CD4-positive, alpha-beta T cell treated with Interleukin-4 for 4 hours (primary cell): ENCODE data around the gene OR4M1.
"Not testable (repeated sequence)": the region's sequence is repeated elsewhere in the genome, so short reads cannot be mapped to it uniquely, and the experiment has no call there.

Source experiments
- DNase-seq: peaks from one replicate; pipeline ENCODE4 v3.0.0-alpha.2; 2020

OR4M1 gene

DNA sequence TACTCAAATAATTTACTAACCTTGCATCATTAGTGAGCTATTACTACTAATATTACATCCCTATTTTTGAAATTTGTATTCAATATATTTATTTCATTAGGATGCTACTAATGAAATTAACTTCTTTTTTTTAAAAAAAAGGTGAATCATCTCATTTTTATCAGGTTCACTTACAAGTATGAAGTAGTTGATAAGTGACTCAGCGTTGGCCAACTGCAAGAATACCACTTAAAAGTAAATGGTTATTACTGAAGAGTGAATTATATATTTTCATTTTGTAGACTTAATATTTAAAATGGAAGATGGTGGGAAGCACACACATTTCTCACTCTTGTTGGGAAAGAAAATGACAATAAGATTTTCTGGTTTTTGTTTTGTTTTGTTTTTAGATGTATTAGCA is 49.9 kb downstream of the OR4M1 start:
- no peak for DNase-seq

DNA sequence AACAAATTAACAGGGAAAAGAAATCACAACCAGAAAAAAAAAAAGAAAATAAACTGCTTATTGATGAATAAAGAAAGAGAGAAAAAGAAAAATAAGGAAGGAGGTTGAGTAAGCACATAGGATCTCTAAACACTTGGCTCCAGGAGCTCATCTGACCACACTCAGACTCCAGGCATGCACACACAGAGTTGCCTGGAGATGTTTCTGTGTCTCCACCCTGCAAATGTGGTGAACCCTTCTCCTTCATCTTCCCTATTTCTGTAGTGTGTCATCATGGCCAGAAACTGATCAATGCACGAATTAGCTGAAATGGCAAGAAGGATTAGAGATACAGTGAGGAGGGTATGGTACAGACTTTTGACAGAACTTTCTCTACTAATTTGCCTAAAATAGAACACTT is 50.5 kb downstream of the OR4M1 start:
- no peak for DNase-seq

DNA sequence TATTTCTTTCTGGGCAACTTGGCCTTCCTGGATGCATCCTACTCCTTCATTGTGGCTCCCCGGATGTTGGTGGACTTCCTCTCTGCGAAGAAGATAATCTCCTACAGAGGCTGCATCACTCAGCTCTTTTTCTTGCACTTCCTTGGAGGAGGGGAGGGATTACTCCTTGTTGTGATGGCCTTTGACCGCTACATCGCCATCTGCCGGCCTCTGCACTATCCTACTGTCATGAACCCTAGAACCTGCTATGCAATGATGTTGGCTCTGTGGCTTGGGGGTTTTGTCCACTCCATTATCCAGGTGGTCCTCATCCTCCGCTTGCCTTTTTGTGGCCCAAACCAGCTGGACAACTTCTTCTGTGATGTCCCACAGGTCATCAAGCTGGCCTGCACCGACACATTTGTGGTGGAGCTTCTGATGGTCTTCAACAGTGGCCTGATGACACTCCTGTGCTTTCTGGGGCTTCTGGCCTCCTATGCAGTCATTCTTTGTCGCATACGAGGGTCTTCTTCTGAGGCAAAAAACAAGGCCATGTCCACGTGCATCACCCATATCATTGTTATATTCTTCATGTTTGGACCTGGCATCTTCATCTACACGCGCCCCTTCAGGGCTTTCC is 54.4 kb downstream of the OR4M1 start:
- DNase-seq = not testable (repeated sequence)

DNA sequence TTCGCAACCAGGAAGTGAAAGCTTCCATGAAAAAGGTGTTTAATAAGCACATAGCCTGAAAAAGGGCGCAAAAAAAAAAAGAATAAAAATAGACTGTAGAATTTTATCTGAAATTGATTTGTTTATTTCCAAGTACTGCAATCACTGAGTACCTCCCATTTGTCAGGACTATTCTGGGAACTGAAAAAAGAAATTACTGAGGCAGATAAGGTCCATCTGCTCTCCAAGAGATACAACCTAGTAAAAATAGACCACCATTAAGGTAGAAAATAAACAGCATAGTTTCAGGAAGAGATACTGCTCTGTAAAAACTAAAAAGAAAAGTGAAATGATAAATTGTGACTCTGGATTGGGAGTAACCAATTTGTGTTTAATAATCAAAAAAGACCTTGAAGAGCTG is 55.0 kb downstream of the OR4M1 start:
- no peak for DNase-seq
